ENCODE data around the gene RAB34.

DNA sequence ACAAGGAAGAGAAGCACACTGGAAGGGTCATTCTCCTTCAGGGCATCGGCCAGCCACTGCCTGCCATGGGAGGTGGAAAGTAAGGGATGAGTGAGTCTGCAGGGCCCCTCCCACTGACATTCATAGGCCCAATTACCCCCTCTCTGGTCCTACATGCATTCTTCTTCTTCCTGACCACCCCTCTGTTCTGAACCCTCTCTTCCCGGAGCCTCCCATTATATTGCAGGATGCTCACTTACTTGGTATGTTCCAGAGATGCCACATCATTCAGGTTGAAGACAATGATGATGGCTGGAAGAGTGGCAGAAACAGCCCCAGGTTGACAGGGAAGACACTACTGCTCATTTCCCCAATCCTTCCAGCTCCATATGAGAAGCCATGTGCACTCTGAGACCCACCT lies 2.5 kb downstream of the RAB34 start:
- TF ChIP-seq CTCF (IDR thresholded peaks at IDR 0.05; ENCODE audit: poor library complexity): no peak
- no peak for TF ChIP-seq EZH2 (IDR thresholded peaks at IDR 0.05; ENCODE audit: borderline replicate concordance)
- TF ChIP-seq EZH2phosphoT487 (IDR thresholded peaks at IDR 0.05; ENCODE audit: low read depth, severe bottlenecking, unreplicated experiment): no peak
